HUDEP-2 (cell line): ENCODE results near the gene PSMA6.
"Not testable (repeated sequence)": the region's sequence is repeated elsewhere in the genome, so short reads cannot be mapped to it uniquely, and the experiment has no call there.

Experiments used
- DNase-seq, 76 experiments: peaks; one replicate each; lab custom pipeline; 2025; ENCODE audit not compliant: unreplicated experiment in 76 of 76; lab: John Stamatoyannopoulos, UW

Gene PSMA6

DNA sequence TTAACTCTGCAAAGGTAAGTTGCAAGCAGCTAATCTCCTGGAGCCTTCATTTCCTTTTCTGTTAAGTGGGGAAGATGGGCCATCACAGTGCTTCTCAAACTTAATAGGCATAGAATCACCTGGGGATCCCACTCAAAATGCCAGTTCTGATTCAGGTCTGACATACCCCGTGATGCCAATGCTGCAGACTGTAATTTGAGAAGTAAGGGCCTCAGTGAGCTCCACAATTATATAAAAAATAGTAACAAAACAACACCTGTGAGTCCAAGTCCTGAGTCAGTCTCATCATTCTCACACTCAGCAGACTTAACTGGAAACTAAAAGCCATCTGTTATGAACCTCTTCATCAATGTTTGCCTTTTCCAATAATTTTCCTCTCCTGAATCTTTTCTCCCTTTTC lies 10.8 kb upstream of the PSMA6 start:
- DNase-seq = no peak

DNA sequence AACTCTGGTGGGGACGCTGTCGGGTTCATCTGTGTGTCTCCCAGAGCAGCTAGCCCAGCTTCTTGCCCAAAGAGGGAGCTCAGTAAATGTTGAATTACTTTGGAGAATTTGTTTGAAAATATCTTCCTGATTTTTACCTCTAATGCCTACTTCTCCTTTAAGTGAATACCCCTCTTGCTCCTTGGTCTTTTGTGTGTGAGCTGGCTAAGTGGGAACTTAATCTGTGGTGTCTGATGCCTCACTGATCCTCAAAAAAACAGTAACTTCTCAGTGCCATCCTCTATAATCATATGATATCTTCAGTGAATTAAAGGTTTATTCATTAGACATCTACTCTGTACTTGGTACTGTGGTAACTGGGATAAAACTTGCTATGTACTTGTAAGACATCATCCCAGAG lies 7.7 kb upstream of the PSMA6 start:
- DNase-seq = no peak

DNA sequence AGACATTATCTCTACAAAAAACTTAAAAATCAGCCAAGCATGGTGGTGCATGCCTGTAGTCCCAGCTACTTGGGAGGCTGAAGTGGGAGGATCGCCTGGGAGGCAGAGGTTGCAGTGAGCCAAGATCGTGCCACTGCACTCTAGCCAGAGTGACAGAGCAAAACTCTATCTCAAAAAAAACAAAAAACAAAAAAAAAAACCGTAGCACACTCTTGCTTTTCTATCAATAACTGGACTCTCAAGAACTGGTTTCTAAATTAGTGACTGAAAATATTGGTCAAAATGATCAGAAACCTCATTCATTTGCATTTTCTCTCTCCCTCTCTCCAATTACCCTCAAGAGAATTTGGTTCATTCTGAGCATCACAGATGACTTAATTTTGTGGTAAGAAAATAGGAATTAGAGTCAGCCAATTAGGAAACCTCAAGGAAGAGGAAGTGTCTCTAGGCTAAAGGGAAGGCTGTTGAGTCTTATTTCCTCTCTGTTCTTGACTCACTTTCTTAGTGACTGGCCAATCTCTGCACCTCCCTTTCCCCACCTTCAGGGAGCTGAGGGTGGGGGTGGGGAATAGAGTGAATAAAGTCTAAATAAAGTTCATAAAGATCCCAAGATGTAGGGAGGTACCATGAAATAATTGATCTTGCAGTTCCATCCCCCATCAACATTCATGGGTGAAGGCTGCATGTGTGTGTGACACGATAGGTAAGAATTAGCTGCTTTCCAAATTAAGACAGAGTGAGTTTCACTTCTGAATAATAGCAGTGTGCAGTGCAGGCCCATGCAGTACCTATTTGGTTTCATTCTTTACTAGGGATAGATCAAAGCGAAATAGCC lies 6.8 kb upstream of the PSMA6 start:
- no peak for DNase-seq

DNA sequence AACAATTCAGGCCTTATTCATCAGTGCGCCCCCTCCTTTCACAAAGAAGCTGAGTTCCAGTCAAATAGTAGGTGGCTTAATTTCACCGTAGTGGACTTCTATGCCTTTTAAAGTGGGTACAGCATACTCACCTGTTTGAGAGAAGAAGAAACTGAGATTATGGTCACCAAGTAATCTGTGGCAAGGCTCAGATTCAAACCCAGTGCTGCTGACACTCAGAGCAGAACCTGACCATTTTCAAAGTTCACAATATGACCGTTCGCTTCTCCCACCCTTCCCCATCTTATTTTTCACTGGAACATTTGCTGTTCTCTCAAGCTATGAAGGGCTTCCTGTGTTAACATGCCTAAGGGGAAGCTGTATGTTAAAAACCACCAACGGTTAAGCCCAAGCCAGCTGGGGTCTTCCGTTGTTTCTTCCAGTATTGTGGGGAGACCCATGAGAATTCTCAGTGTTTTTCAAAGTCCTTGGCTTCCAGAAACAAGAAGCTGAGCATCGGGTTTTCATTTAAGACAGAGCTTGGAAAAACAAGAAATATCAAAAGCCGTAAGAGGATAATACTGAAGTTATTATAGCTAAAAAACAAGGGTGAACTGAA lies 6.1 kb upstream of the PSMA6 start:
- DNase-seq = no peak

DNA sequence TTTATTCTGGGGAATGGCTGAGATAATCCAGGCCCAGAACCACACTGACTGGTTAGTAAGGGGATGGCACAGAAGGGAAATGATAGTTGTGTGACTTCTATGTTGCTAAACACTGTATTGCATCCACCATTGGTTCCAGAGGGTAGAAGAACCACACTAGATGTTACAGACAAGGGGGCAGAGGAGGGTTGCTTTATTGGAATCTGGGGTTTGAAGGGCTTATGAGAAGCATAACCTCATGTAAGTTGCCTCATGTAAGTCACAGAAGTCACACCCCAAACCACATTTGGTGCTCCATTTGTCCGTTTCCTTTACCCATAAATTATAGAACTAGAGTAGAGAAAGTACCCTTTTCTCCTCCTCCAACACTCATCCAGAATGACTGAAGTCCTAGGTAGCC lies 5.5 kb upstream of the PSMA6 start:
- DNase-seq = no peak

DNA sequence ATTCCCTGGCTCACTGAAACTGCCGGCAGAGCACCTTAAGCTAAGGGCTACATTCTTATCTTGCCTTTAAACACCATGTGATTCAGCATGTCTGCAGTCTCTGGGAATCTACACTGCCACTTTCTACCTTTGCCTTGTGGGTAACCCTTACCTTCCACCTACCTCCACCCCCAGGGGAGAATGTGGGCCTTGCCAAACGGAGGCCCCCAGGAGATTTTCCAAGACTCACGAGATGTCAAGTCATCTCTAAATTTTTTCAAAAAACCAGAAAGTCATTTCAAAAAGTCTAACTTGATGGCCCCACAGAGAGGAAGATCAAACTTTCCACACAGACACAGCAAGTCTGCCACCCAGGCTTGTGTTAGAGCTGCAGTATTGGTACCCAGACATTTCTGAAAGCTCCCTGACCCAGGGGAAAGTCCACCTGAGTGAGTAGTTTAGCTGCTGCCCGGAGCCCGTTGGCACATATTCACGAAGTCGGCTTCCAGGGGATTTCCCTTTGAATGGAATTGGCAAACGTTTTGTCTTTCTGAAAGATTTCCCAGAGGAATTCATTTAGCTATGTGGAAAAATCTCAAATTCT lies 4.7 kb upstream of the PSMA6 start:
- no peak for DNase-seq

DNA sequence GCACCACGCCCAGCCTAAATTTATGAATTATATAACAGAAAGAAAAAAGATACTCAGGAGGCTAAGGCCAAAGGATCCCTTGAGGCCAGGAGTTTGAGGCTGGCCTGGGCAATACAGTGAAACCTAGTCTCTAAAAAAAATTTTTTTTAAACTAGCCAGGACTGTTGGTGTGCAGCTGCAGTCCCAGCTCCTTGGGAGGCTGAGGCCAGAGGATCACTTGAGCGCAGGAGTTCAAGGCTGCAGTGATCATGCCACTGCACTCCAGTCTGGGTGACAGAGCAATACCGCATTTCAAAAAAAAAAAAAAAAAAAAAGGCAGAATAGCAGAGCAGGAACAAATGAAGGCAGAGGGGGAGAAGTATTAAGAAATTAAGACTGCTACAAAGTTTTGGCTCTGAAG lies 2.6 kb upstream of the PSMA6 start:
- no peak for DNase-seq

DNA sequence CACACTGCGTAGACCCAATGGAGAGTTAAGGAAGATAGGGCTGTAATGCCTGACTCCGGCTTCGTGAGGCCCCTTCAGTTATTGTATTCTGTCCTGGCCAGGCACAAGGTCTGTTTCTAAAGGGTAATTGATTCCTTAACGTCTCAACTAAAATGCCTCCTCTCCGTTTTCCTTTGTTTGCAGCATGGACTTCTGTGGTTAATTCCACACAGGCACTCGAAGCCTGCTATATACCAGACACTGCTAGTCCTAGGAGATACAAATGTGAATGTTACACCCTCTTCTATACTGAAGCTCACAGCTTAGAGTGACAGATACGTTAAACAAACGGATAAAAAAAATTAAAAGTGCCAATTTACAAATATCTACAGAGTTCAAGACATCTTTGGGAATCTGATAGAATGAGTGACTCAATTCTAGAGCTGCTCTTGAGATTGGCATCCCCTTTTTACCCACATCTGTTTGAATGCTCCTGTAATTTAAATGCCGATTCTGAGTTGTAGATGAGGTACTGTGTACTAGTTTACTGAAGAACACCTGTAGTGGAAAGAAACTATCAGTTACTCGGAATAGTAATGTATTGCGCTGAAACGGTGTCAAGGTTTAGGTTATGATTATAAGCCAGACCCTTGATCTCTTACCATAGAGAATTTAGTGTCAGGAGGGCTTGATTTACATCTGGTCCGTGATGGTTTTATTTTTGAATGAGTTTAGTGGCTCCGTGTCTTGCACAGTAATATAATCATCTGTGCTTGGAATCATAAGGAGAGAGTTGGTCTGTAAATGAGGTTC lies 784 bp downstream of the PSMA6 start:
- peak in 3 of 76 experiments; percentile 0 to 37 (median 16) for DNase-seq

DNA sequence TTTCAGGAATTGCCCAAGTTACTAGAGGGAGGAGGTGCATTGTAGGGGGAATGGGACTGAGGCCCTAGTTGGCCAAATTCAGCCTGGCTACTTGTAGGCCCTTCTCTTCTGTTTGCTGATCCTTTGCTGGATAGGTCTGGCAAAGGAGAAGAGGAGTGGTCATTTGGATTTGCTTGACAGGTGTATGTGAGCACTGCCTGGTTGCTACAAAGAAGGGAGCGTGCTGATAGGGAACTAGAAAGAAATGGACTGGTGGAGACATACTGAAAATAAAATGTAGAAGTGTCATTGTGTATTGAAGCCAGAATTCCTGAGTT lies 3.6 kb downstream of the PSMA6 start:
- no peak for DNase-seq

DNA sequence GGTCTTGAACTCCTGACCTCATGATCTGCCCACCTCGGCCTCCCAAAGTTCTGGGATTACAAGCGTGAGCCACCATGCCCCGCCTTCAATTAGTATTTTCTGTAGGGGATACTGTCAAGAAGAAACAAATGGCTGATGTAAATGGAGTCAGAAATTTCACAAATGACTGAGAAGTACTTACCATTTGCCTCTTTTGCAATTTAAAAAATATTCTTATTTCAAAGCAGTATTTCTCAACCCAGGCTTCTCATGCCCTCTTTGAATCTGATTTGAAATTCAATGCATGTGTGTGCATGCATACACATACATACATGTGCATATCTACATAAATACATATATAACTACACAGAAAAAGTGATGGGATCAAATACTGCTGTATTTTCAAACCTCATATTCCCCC lies 4.4 kb downstream of the PSMA6 start:
- DNase-seq = no peak

DNA sequence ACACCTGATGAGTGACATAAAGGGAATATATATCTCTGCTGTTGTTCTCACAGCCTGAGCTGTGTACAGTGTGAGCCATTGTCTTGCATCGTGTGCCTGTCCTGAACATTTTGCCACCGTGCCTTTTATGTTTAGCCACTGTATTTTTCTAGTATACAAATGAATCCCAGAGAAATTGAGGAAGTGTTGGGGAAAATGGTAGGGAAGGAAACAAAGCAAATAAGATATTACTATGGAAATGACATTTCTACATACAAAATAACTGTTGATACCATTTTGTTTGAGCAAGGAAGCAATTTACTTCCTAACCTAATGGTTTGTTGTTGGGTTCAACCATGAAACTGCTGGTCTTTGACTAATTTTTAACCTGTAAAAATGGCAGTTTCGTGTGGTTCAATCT lies 5.5 kb downstream of the PSMA6 start:
- no peak for DNase-seq

DNA sequence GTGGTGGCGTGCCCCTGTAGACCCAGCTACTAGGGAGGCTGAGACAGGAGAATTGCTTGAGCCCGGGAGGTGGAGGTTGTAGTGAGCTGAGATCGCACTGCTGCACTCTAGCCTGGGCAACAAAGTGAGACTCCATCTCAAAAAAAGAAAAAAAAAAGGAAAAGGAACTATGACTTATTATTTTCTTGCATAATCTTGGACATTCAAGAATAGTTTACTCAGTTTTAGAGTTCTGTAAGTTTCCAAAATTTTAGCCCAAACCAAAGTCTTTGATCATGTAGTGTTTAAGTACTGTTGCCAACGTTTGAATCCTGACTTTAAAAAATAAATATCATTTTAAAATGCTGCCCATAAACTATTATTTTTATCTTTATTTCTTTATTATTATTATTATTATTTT lies 6.2 kb downstream of the PSMA6 start:
- no peak for DNase-seq

DNA sequence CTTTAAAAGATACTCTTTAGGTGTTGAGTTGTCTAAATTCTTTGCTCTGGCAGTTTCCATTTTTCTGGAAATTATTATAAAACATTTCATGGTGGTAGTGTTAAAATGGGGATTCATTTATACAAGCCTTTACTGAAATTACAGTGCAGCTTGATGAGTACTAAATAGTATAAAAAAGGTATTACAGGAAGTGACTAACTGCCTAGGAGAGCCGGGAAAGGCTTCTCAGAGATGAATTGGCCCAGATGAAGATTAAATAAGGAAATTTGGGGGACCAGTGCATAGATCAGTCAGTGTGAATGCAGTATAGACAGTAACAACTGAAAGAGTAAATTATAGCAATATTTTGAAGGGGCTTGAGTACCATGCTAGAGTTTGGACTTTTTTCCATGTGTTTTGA lies 7.5 kb downstream of the PSMA6 start:
- DNase-seq = no peak

DNA sequence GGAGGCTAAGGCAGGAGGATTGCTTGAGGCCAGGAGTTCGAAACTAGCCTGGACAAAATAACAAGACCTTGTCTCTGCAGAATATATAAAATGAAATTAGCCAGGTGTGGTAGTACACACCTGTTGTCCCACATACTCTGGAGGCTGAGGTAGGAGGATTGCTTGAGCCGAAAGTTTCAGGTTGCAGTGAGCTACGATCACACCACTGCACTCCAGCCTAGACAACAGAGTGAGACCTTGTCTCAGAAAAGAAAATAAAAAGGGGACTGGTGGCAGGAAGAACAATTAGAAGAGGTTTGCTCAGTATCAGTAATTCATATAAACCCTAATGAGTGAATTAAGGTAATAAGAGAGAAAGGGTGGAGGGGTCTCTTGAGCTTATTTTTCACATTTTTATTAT lies 8.0 kb downstream of the PSMA6 start:
- DNase-seq = no peak

DNA sequence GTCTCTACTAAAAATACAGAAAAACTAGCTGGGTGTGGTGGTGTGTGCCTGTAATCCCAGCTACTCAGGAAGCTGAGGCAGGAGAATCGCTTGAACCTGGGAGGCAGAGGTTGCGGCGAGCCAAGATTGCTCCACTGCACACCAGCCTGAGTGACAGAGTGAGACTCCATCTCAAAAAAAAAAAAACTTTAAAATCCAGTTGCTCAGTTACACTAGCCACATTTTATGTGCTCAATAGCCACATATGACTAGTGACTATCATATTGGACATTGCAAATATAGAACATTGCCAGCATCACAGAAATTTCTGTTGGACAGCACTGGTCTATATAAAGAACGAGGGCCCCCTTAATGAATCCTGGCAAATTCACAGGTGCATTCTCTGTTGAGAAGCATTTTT lies 9.2 kb downstream of the PSMA6 start:
- not testable (repeated sequence) for DNase-seq

DNA sequence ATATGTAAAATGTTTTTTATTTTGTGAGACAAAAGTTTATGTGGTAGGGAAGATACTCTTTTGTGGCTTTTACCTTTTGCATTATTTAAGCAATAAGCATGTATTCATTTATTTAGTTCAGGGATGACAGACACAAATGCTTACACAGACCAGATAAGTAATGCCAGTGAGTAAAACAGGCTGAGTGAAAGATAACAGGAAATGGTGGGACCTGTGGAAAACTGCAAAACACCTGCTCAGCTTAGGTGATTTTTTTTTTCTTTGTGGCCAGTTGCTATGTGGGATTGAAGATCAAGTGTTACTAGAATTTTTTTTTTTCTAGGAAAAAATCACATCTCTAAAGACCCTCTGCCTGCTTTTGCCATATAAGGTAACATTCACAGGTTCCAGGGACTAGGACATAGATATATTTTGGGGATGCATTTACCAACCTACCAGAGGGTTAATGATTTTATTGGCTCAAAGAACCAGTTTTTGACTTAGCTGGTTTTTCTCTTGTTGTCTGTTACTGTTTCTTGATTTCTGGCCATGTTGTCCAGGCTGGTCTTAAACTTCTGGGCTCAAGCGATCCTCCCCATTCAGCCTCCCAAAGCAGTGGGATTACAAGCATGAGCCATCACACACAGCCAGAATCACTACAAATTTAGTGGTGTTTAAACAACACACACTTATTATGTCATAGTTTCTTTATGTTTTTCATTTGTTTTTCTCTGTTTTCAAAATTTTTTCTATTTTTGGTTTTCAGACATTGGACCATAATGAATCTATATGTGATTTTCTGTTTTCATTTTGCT lies 9.8 kb downstream of the PSMA6 start:
- no peak for DNase-seq

DNA sequence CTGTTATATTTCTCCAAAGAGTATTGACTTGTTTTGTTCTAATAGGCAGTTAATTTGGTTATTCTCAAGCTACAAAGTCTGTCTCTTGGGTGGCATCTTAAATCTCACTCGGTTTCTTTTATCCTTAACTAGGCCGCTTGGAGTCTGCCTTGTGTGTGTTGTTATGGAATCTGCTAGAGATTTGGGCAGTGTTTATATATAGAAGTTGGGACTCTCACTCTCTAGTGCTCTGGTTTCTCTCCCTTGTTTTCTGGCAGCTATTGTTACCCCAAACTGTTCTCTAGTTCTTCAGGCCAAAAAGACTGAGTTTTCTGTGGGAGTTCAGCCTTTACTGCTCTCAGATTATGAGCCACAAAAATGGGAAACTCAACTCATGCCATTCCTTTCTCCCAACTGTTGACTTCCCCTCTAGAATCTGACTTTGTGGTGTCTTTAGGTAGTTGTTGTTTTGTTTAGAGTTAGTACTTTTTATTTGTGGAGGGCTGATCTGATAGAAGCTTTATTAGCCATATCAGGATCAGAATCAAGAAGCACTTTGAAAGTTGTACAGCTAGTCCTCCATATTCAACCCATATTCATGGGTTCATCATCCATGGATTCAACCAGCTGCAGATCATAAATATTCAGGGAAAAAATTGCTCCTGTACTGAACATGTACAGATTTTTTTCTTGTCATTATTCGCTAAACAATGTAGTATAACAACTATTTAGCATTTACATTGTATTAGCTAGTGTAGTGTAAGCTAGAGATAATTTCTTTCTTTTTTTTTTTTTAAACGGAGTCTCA lies 11.2 kb downstream of the PSMA6 start:
- DNase-seq = no peak

DNA sequence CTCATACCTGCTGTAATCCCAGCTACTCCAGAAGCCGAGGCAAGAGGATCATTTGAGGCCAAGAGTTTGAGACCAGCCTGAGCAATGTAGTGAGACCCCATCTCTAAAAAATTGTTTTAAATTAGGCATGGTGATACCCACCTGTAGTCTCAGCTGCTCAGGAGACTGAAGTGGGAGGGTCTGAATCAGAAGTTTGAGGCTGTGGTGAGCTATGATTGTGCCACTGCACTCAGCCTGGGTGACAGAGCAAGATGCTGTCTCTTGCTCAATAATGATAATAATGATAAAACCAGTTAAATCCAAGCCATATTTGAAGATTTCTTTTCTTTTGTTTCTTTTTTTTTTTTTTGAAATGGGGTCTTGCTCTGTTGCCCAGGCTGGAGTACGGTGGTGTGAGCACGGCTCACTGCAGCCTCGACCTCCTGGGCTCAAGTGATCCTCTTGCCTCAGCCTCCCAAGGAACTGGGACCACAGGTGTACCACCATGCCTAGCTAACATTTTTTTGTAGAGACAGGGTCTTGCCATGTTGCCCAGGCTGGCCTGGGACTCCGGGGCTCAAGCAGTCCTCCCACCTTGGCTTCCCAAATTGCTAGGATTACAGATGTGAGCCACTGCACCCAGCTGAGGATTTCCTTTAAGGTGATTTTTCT lies 12.8 kb downstream of the PSMA6 start:
- no peak for DNase-seq

DNA sequence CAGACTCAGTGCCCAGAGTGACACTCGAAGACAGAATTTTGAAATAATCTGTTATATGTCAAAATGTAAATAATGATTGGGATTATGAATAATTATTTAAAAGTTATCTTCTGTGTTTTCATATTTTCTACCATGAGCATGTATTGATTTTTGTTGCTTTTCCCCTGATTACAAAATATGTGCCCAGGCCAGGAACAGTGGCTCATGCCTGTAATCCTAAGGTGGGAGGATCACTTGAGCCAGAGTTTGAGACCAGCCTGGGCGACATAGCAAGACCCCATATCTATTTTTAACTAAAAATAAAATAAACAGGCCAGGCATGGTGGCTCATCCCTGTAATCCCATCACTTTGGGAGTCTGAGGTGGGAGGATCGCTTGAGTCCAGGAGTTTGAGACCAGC lies 13.5 kb downstream of the PSMA6 start:
- DNase-seq = no peak

DNA sequence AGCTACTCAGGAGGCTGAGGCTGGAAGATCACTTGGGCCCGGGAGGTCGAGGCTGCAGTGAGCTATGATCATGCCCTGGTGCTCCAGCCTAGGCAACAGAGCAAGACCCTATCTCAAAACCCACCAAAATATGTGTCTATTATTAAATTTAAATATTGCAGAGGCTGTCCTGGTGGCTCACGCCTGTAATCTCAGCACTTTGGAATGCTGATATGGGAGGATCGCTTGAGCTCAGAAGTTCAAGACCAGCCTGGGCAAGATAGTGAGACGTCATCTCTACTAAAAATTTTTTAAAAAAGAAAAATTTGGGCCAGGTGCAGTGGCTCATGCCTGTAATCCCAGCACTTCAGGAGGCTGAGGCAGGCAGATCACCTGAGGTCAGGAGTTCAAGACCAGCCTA lies 13.9 kb downstream of the PSMA6 start:
- DNase-seq = no peak
